Renal cortical epithelial cell (primary cell): ENCODE results near the gene PCBP3. TPM values are rescaled to one million over a fixed set of nuclear protein-coding genes. Genes with fewer than 3 reads are reported as not detected.

Source experiments
- DNase-seq: peaks from one replicate; pipeline ENCODE4 v3.0.0-alpha.2; 2011; ENCODE audit warnings: low read depth
- total RNA-seq: library from RNA; depleted of rRNA; stranded (reverse); fragments of >200 nt; gene quantifications from 2 replicates; pipeline ENCODE4 v1.2.3, GENCODE V29; 2014

Gene PCBP3
- total RNA-seq, 1 donor from 2014 or later = 0.15 TPM

- no peak for DNase-seq
These were observed 286.8 kb downstream of the PCBP3 start for GRCh38 chr21:45930231-45930760.

GRCh38 chr21:45930792-45931191 is 287.3 kb downstream of the PCBP3 start:
- DNase-seq = no peak

DNA sequence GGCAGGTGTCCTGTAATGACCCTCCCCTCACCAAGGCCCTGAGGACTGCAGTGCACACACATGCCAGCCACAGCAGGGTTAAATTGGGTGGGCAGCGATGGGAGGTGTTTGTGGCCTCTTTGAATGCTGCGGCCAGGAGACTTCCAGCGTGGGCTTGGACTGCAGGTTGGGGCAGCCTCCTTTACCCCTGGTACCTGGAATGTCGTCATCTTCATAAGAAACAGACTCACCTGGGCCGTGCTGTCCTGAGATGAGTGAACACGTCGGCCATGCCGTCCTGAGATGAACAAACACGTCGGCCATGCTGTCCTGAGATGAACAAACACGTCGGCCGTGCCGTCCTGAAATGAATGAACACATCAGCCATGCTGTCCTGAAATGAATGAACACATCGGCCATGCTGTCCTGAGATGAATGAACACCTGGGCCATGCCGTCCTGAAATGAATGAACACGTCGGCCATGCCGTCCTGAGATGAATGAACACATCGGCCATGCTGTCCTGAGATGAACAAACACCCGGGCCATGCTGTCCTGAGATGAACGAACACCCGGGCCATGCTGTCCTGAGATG is 288.0 kb downstream of the PCBP3 start:
- DNase-seq = no peak

- no peak for DNase-seq
These were observed 289.5 kb downstream of the PCBP3 start for GRCh38 chr21:45932922-45933502.

- DNase-seq = no peak
These were observed 290.6 kb downstream of the PCBP3 start for GRCh38 chr21:45934085-45934484.

DNA sequence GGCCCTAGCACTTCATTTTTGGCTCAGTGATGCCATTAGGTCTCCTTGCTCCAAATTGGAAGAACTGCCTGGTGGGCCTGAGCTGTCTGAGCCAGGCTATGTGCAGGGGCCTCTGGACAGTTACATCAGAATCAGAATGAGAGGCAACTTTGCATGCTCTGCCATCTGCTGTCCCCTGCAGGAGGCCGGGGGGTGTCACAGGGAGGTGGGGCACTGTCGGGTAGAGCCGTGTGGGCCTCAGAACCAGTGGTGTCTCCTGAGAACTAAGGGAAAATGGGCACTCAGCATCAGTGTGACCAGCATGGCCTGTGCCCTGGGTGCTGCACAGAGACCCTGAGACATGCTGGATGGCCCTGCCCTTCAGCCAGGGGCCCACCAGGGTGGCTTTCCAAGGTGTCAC is 291.0 kb downstream of the PCBP3 start:
- DNase-seq = no peak

DNA sequence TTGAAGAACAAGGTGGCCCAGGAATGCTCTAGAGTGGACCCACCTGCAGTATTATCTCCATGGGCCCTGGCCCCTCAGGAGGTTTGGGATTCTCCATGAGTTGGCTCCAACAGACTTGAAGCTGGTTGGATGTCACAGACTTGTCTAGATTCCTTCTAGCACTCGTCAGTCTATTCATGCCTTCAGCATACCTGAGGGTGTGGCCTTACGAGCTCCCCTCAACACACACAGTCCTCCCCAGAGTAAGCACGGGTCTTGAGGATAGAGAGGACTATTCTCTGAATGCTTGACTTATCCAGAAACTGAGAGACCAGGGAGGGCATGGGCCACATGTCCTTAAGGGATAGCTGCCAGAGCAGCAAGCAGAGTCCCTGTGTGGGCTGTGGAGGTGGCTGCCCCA is 292.1 kb downstream of the PCBP3 start:
- no peak for DNase-seq

GRCh38 chr21:45937721-45938452 is 294.4 kb downstream of the PCBP3 start:
- no peak for DNase-seq

DNA sequence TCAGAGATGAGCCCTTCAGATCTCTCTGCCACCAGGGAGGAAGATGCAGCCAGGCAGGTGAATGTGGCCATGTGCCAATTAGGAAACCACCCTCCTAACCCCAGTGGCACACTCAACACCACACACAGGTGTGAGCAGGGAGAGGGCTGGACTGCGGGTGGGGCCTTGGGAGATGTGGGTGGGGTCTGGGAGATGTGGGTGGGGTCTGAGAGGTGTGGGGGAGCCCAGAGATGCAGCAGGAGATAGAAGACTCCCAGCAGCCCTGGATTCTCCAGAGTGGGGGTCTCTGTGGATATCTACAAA is 294.9 kb downstream of the PCBP3 start:
- no peak for DNase-seq

- DNase-seq = no peak
These were observed 295.4 kb downstream of the PCBP3 start for GRCh38 chr21:45938811-45939520.

DNA sequence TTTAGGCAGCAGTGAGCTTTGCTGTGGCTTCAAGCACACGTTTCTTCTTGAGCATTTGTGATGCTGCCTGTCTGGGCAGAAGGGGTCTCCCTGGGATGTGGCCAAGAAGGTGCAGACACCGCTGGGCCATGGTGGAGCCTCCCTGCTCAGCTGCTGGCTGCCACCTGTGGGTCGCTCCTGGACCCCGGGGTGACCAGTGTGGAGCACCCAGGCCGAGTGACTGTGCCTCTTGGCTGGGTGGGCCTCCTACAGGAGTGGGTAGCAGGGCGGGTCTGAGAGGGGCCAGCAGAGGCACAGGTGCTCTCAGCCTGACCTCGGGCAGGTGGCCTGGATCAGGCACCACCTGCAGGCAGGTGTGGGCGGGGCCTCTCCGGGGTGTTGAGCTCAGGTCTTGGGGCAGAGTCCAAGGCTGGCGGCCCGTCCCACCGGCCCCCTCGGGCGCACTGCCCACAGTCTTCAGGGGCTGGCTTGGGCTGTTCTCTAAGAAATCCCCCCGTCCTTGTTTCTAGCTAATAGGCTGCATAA is 296.1 kb downstream of the PCBP3 start:
- DNase-seq = no peak

- DNase-seq = no peak
These were observed 296.6 kb downstream of the PCBP3 start for GRCh38 chr21:45940091-45940490.

- no peak for DNase-seq
These were observed 297.3 kb downstream of the PCBP3 start for GRCh38 chr21:45940621-45941337.

DNA sequence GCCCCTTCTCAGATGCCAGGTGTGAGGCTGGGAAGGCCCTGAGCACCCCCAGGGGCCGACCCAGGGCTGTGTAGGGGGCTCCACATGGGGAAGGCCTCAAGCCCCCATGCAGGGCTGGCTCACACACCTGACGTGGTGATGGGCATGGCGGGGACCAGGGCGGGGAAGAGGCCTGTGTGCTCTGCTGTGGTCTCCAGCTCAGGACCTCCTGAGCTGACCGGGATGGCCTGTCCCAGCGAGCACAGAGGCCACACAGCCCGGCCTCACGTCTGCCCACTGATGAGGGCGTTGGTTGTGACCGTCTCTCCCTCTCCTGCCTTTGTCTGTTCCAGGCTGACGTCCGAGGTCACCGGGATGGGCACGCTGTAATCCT is 297.8 kb downstream of the PCBP3 start:
- DNase-seq = no peak

GRCh38 chr21:45941717-45942546 is 298.4 kb downstream of the PCBP3 start:
- DNase-seq = no peak

GRCh38 chr21:45942755-45943629 is 299.5 kb downstream of the PCBP3 start:
- DNase-seq = no peak

DNA sequence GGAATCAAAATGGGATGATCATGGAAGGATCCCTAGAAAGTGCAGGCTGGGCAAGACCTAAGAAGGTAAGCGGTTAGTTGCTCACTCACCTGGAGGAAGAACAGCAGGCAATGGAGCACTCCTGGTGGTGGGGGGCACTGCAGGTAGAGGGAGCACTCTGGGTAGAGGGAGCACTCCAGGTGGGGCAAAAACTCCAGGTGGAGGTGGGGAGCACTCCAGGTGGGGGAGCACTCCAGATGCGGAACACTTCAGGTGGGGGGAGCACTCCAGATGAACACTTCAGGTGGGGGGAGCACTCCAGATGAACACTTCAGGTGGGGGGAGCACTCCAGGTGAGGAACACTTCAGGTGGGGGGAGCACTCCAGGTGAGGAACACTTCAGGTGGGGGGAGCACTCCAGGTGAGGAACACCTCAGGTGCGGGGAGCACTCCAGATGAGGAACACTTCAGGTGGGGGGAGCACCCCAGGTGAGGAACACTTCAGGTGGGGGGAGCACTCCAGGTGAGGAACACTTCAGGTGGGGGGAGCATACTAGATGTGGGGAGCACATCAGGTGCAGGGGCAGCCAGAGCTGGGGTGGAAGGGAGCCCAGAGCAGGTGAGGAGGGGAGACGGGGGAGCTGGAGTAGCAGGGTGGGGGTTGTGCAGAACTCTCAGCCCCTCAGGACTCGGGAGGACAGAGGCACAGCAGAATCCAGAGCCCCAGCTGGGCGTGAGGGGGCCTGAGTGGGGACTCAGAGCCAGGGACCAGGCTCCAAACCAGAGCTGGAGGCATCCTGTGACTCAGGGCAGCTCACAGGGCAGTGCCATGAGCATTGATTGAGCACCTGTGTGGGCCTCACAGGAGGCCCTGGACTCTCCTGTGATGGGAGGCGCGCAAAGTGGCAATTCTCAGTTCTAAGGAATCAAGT is 300.4 kb downstream of the PCBP3 start:
- DNase-seq = no peak

- DNase-seq = no peak
These were observed 301.1 kb downstream of the PCBP3 start for GRCh38 chr21:45944601-45945000.
